IPS-18a (cell line): Measurements from ENCODE around the gene AAK1.
A peak's percentile ranks its signal among the peaks of the same experiment; 100 is the strongest.
"Not testable (repeated sequence)": the region's sequence is repeated elsewhere in the genome, so short reads cannot be mapped to it uniquely, and the experiment has no call there.

Source experiments
- H3K27ac ChIP-seq: one replicate; pipeline ENCODE4 v1.5.1; 2013; ENCODE audit warnings: low read length
- H3K27me3 ChIP-seq: one replicate; pipeline ENCODE4 v1.6.1; 2013; ENCODE audit warnings: mild to moderate bottlenecking, low read length; ENCODE audit not compliant: control insufficient read depth, insufficient read depth
- H3K36me3 ChIP-seq: one replicate; pipeline ENCODE4 v1.6.1; 2013; ENCODE audit warnings: low read depth, low read length; ENCODE audit not compliant: control insufficient read depth
- H3K4me1 ChIP-seq: one replicate; pipeline ENCODE4 v1.6.1; 2013; ENCODE audit warnings: low read depth, low read length; ENCODE audit not compliant: control insufficient read depth
- H3K4me3 ChIP-seq: one replicate; pipeline ENCODE4 v1.5.1; 2013; ENCODE audit warnings: low read length
- H3K9ac ChIP-seq: one replicate; pipeline ENCODE4 v1.6.1; 2013; ENCODE audit warnings: mild to moderate bottlenecking, low read length, moderate library complexity
- H3K9me3 ChIP-seq: one replicate; pipeline ENCODE4 v1.6.1; 2013; ENCODE audit warnings: low read depth, low read length; ENCODE audit not compliant: control insufficient read depth

AAK1 gene

GRCh38 chr2:69659349-69659748 lies 15.8 kb upstream of the AAK1 start:
- H3K27ac ChIP-seq, result no peak overlapping the region
- H3K27me3 ChIP-seq, result no peaks in the 10 kb centered on the region
- no peaks in the 10 kb centered on the region for H3K4me1 ChIP-seq
- H3K9ac ChIP-seq, result no peak overlapping the region
- no peak overlapping the region for H3K4me3 ChIP-seq
- H3K9me3 ChIP-seq, result no peaks in the 10 kb centered on the region
- H3K36me3 ChIP-seq, result no peaks in the 10 kb centered on the region

DNA sequence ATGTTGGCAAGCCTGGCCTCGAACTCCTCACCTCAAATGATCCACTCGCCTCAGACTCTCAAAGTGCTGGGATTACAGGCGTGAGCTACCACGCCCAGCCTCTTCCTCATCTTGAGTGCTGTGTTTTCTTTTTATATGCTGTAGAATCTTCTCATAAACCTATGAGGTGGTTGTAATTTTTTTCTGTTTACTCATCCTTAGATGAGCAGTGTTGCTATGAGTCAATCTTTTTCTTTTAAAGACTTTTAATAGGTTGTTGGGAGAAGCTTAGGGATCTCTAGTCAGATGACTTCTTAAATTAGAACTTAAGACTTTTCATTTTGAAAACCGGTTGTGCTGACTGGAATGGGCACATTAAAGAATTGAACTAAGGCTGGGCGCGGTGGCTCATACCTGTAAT lies 8.7 kb upstream of the AAK1 start:
- H3K9ac ChIP-seq, result no peak overlapping the region
- H3K9me3 ChIP-seq, result no peaks in the 10 kb centered on the region
- peaks cover 4% of the 10 kb centered on the region for H3K4me1 ChIP-seq
- no peaks in the 10 kb centered on the region for H3K36me3 ChIP-seq
- H3K27me3 ChIP-seq, result no peaks in the 10 kb centered on the region
- H3K27ac ChIP-seq, result no peak overlapping the region
- no peak overlapping the region for H3K4me3 ChIP-seq

DNA sequence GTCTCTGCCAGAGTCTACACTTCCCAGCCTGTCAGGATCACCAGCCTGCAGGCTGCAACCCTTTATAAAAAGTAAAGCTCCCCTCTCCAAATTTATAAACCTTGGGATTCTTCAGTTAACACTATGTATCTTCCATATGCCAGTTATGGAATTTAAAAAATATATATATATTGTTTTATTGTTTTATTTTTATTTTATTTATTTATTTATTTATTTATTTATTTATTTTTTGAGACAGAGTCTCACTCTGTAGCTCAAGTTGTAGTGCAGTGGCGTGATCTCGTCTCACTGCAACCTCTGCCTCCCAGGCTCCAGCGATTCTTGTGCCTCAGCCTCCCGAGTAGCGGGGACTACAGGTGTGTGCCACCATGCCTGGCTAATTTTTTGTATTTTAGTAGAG lies 3.7 kb upstream of the AAK1 start:
- H3K4me1 ChIP-seq, result peaks cover 15% of the 10 kb centered on the region
- not testable (repeated sequence) for H3K9ac ChIP-seq, H3K36me3 ChIP-seq, H3K27me3 ChIP-seq, H3K9me3 ChIP-seq, H3K27ac ChIP-seq, H3K4me3 ChIP-seq

GRCh38 chr2:69646714-69647113 lies 3.2 kb upstream of the AAK1 start:
- Histone ChIP-seq H3K27ac (no peak overlapping the region), H3K9ac (no peak overlapping the region)

DNA sequence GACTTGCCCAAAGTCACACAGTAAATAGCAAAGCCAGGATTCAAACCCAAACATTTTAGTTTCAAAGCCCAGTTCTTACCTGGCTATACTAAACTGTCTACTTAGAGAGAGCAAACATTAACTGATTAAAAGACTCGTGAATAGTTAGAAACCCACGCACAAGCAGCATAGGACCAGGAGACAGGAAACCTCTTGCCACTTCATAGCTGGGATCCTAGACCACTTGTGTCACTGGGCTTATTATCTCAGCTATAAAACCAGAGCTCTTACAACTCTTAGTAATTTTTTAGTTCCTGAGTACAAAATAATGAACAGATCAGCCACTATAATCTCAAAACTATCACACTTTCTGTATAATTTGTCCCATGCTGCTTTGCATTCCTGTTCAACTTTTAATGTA lies 2.4 kb upstream of the AAK1 start:
- no peaks in the 10 kb centered on the region for H3K9me3 ChIP-seq
- H3K4me1 ChIP-seq, result peaks cover 22% of the 10 kb centered on the region
- no peak overlapping the region for H3K9ac ChIP-seq
- peaks cover 9% of the 10 kb centered on the region for H3K27me3 ChIP-seq
- no peak overlapping the region for H3K4me3 ChIP-seq
- no peak overlapping the region for H3K27ac ChIP-seq
- H3K36me3 ChIP-seq, result no peaks in the 10 kb centered on the region

More at GRCh38 chr2:69646714-69647113, 3.2 kb upstream of the AAK1 start:
- Histone ChIP-seq H3K4me3 (no peak overlapping the region), H3K9me3 (no peaks in the 10 kb centered on the region), H3K27me3 (peaks cover 9% of the 10 kb centered on the region), H3K4me1 (peaks cover 20% of the 10 kb centered on the region), H3K36me3 (no peaks in the 10 kb centered on the region)

GRCh38 chr2:69645031-69645431 lies 1.5 kb upstream of the AAK1 start:
- peak overlapping the region; percentile 96 for H3K4me3 ChIP-seq
- H3K9ac ChIP-seq, result no peak overlapping the region
- H3K9me3 ChIP-seq, result no peaks in the 10 kb centered on the region
- H3K27me3 ChIP-seq, result peaks cover 9% of the 10 kb centered on the region
- peaks cover 22% of the 10 kb centered on the region for H3K4me1 ChIP-seq
- no peak overlapping the region for H3K27ac ChIP-seq
- H3K36me3 ChIP-seq, result no peaks in the 10 kb centered on the region

DNA sequence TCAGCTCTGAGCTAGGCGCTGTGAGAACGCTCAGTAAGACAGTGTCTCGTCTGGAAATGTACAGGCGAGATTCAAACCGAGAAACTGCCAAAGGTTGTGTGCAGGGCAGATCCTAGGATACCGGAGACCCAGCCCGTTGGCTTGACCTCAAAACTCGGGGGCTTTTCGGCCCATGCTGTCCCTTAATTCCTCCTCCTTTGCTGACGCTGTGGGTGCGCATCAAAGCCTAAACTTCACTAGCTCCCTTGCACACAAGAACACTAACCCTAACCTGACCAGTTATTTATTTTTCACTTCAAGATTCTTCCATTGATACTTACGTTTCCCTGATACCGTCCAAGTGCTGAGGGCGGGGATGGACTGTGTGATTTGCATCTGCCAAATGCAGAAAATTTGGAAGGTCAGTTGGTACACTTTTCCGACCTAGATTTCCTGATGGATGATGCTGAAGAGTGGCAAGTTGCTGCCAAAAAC lies 1.0 kb upstream of the AAK1 start:
- H3K27me3 ChIP-seq, result peaks cover 9% of the 10 kb centered on the region
- H3K9me3 ChIP-seq, result no peaks in the 10 kb centered on the region
- H3K36me3 ChIP-seq, result no peaks in the 10 kb centered on the region
- peak overlapping the region; percentile 78 for H3K9ac ChIP-seq
- H3K27ac ChIP-seq, result no peak overlapping the region
- peaks cover 23% of the 10 kb centered on the region for H3K4me1 ChIP-seq
- H3K4me3 ChIP-seq, result peak overlapping the region; percentile 96

- Histone ChIP-seq H3K27me3 (peaks cover 9% of the 10 kb centered on the region), H3K4me1 (peaks cover 30% of the 10 kb centered on the region), H3K36me3 (no peaks in the 10 kb centered on the region)
Observed at GRCh38 chr2:69642709-69643601, 584 bp downstream of the AAK1 start.

GRCh38 chr2:69641887-69642708 lies 1.4 kb downstream of the AAK1 start:
- no peak overlapping the region for H3K27ac ChIP-seq
- no peaks in the 10 kb centered on the region for H3K9me3 ChIP-seq
- peak overlapping the region; percentile 96 for H3K4me3 ChIP-seq
- H3K36me3 ChIP-seq, result no peaks in the 10 kb centered on the region
- H3K9ac ChIP-seq, result peak overlapping the region; percentile 78
- H3K4me1 ChIP-seq, result peaks cover 27% of the 10 kb centered on the region
- peaks cover 9% of the 10 kb centered on the region for H3K27me3 ChIP-seq

More at GRCh38 chr2:69642709-69643601, 584 bp downstream of the AAK1 start:
- no peak overlapping the region for H3K27ac ChIP-seq
- H3K9ac ChIP-seq, result peak overlapping the region; percentile 78
- H3K4me3 ChIP-seq, result peak overlapping the region; percentile 96
- no peaks in the 10 kb centered on the region for H3K9me3 ChIP-seq

GRCh38 chr2:69641471-69641870 lies 2.1 kb downstream of the AAK1 start:
- no peaks in the 10 kb centered on the region for H3K9me3 ChIP-seq
- H3K4me3 ChIP-seq, result peak overlapping the region; percentile 96
- H3K4me1 ChIP-seq, result peaks cover 27% of the 10 kb centered on the region
- peaks cover 9% of the 10 kb centered on the region for H3K27me3 ChIP-seq
- H3K36me3 ChIP-seq, result no peaks in the 10 kb centered on the region
- no peak overlapping the region for H3K27ac ChIP-seq
- peak overlapping the region; percentile 78 for H3K9ac ChIP-seq

DNA sequence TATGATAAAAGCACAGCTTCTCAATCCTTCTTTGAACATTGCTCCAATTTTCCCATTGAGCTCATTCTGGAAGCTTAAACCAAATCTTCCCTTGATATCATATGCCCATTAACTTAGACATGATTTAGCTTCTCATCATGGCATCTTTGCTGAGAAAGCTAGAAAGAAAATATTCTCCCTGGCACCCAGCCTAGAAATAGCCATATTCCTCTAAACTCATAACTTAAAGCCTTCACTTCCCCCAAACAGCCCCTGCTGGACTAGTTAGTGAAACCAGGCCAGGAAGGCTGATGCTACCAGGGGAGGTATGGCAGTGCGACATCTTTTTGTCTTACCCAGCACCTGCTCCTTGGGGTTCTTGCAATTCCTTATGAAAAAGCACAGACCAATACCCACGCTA lies 4.3 kb downstream of the AAK1 start:
- Histone ChIP-seq H3K27ac (no peak overlapping the region), H3K9me3 (no peaks in the 10 kb centered on the region), H3K4me3 (no peak overlapping the region), H3K9ac (no peak overlapping the region), H3K4me1 (peaks cover 20% of the 10 kb centered on the region), H3K36me3 (no peaks in the 10 kb centered on the region), H3K27me3 (no peaks in the 10 kb centered on the region)
